NCI-H510A (cell line): Measurements from ENCODE around the gene PTPRT.

Experiments
- DNase-seq: peaks from one replicate; lab custom pipeline; 2025; lab: John Stamatoyannopoulos, UW

PTPRT gene

DNA sequence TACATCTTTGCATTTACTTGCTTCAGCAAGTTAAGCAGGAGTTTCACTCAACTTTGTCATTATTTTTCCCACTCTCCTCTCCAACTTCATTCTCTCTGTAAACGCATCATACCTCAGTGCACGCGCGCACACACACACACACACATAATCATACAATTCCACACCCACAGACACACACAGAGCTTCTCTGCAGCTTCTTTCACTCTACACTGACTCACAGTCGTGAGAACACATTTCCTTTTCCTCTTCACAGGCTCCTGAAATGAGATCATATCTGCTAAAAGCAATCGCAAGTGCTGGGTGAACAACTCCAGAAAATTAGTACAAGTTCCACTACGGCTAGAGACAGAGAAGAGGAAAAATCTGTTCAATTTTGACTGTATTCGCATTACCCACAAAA lies 215.4 kb downstream of the PTPRT start:
- DNase-seq: no peak

GRCh38 chr20:42972591-42972990 lies 217.1 kb downstream of the PTPRT start:
- DNase-seq: no peak

- no peak for DNase-seq
These were observed 221.0 kb downstream of the PTPRT start for GRCh38 chr20:42968746-42969145.

DNA sequence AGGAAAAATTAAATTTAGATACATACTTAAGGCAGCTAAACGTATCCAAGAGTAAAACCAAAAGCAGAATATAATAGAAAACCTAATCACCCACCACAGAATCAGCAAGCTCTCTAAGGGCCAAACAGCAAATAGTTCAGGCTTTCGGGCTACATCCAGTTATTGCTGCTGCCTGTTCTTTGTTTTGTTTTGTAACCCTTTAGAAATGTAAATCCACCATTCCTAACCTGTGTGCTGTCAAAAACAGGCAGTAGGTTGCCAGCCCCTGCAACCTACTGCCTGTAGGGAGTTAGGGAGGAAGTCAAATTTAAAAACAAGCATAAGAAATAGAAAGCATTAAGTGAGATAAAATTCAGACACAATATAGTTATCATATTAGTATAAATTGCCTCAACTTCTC lies 225.9 kb downstream of the PTPRT start:
- DNase-seq: no peak

DNA sequence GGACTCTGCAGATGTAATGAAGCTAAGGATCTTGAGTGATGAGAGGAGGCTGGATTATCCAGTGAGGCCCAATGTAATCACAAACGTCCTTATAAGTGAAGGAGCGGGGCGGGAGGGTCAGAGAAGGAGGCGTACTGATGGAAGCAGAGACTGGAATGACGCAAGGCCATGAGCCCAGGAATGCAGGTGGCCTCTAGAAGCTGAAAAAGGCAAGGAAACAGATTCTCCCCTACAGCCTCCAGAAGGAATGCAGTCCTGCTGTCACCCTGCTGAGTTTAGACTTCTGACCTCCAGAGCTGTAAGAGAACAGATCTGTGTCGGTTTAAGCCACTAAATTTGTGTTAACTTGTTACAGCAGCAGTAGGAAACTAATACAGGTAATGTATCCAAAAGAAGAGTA lies 227.9 kb downstream of the PTPRT start:
- no peak for DNase-seq

GRCh38 chr20:42959996-42960395 lies 229.7 kb downstream of the PTPRT start:
- no peak for DNase-seq

DNA sequence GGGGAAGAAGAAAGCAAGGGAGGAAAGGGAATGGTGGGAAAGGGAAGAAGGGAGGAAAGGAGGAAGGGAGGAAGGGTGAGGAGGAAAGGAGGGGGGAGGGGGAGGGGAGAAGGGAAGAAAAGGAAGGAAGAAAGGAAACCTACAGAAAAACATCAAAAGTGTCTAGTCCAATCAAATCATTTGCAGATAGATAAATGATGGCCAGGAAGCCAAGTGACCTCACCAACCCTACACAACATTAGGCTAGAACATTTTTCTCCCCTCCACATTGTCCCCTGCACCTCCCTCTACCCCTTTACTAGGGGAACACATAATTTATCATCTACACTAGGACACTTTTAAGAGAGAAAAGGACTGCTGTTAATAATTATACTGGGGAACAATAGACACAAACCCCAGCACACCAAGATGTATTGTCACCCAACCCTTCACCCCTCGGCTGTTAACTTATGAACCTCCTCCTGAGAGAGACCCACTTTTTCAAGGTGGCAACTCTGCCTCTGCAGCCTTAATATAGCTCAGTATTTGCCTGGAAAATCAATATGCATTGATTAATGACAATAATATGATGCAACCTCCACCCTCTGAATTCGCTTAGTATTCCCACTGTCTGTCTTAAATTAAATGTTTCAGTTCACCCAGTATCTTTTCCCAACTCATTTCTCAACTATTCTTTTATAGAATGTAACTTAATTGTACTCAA lies 231.2 kb downstream of the PTPRT start:
- no peak for DNase-seq

DNA sequence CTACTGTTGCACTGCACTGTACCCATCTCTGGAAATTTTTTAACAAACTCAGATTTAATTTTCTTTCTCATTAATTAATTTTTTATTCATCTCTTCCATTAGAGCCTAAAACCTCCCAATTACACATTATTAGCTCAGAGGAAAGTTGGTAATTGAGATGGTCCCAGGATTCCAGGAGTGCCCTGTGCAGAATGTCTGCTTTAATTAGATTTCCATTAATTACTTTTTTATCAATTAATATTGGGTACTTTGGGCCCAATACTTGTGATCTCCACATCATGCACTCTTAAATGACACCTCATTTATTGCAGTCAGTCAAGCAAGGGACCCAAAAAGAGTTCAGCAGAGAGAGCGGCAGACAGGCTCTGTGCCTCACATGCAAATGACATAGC lies 232.0 kb downstream of the PTPRT start:
- DNase-seq: no peak

GRCh38 chr20:42957018-42957703 lies 232.5 kb downstream of the PTPRT start:
- no peak for DNase-seq

- DNase-seq: no peak
These were observed 234.0 kb downstream of the PTPRT start for GRCh38 chr20:42955713-42956112.

GRCh38 chr20:42954951-42955350 lies 234.8 kb downstream of the PTPRT start:
- no peak for DNase-seq

DNA sequence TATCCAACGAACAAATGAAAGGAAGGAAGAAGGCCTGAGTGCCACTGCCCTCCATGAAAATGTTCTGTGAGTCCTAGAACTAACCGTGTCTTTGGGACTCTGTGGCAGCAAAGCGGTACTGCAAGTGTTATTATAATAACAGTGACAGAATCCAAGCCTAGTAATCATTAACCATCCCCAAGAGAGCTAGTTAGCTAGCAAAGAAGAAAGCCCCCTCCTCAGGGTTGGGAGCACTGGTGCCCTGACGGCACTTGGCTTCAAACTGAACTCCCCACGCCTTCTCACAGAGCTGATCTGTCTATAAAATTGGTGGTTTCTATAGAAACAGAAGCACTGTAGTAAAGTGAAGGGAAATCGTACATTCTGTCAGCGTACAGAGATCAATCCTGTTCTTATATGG lies 239.8 kb downstream of the PTPRT start:
- no peak for DNase-seq

DNA sequence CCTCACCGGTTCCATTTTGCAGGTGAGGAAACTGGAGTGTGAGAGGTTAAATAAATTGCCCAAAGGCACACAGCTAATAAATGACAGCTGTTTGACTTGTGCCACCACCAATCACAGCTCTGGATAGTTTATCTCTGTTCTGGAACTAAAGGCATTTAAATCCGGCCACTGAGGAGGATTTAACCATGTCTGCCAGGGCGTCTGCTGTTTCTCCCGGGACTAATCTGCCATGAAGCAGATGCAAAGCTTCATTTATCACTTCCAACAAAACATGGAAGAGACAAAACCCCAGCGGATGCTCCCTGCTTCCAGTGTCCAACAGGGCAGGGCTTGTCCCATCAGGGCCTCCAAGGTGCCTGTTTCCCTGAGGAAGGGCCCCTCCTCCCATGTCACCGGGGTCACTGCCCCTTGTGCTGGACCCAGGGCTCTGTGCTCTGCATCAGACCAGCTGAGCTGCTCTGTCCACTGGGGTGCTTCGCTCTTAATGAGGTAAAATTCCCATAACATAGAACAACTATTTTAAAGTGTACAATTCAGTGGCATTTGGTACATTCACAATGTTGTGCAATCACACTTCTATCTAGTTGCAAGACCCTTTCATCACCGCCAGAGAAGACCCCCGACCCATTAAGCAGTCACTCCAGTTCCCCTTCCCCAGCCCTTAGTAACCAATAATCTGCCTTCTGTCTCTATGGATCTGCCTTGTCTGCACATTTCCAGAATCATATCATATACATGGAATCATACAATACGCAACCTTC lies 244.3 kb downstream of the PTPRT start:
- no peak for DNase-seq

- no peak for DNase-seq
These were observed 248.1 kb downstream of the PTPRT start for GRCh38 chr20:42941629-42942028.

- no peak for DNase-seq
These were observed 251.1 kb downstream of the PTPRT start for GRCh38 chr20:42938441-42939205.

DNA sequence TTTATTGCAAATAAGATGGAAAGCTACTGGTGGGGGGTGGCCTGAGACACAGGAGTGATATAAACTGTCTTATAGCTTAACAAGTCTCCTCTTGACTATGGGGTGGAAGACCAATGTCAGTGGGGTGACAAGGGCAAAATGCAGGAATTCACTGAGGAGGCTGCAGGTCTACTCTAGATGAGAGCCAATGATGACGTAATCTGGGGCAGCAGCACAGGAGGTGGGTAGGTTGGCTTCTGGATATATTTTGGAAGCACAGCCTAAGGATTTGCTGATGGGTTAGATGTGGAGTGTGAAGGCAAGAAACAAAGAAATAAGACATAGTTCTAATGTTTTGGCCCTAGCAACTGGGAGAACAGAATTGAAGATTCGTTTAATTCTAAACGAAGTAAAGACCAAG lies 253.2 kb downstream of the PTPRT start:
- DNase-seq: no peak

GRCh38 chr20:42924215-42924614 lies 265.5 kb downstream of the PTPRT start:
- DNase-seq: no peak

DNA sequence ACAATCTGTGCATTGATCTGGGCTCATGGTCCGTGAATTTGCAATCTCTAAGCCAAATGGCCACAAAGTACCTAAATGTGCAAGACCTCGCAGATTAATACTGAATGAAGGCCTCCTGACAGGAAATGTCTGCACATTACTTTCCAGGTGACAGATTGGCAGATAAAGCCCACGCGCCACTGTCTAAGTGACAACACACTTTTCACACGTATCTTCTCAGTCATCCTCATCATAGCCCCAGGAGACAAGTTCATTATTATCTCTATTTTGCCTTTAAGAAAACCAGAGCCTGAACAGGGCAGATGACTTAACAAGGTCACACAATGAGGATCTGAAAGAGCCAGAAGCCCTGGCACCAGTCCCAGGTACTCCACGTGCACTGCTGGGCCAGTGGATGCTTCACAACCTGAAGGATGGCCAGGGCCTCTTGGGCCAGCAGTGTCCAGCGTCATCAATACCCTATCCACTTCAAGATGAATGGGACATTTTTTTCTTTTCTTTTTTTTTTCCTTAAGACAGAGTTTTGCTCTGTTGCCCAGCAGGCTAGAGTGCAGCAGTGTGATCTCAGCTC lies 266.3 kb downstream of the PTPRT start:
- DNase-seq: no peak

- no peak for DNase-seq
These were observed 268.9 kb downstream of the PTPRT start for GRCh38 chr20:42920776-42921175.

GRCh38 chr20:42919316-42919715 lies 270.4 kb downstream of the PTPRT start:
- no peak for DNase-seq

- no peak for DNase-seq
These were observed 274.6 kb downstream of the PTPRT start for GRCh38 chr20:42915081-42915480.

DNA sequence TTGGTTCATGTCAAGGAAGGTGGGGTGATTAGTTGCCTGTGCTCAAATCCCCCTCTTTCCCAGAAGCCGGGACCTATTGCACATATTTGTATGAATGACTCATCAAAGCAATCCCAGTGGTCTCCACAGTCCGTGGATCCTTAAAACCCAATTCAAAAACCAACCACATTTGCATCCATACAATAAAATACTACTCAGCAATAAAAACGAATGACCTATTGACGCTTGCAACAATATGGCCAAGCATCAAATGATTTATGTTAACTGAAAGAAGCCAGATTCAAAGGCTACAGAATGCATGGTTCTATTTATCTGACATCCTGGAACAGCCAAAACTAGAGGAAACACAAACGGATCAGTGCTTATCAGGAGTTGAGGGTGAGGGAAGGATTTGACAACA lies 275.4 kb downstream of the PTPRT start:
- no peak for DNase-seq
